ENCODE data around the gene LONP2.

Gene LONP2, protein sequence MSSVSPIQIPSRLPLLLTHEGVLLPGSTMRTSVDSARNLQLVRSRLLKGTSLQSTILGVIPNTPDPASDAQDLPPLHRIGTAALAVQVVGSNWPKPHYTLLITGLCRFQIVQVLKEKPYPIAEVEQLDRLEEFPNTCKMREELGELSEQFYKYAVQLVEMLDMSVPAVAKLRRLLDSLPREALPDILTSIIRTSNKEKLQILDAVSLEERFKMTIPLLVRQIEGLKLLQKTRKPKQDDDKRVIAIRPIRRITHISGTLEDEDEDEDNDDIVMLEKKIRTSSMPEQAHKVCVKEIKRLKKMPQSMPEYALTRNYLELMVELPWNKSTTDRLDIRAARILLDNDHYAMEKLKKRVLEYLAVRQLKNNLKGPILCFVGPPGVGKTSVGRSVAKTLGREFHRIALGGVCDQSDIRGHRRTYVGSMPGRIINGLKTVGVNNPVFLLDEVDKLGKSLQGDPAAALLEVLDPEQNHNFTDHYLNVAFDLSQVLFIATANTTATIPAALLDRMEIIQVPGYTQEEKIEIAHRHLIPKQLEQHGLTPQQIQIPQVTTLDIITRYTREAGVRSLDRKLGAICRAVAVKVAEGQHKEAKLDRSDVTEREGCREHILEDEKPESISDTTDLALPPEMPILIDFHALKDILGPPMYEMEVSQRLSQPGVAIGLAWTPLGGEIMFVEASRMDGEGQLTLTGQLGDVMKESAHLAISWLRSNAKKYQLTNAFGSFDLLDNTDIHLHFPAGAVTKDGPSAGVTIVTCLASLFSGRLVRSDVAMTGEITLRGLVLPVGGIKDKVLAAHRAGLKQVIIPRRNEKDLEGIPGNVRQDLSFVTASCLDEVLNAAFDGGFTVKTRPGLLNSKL

DNA sequence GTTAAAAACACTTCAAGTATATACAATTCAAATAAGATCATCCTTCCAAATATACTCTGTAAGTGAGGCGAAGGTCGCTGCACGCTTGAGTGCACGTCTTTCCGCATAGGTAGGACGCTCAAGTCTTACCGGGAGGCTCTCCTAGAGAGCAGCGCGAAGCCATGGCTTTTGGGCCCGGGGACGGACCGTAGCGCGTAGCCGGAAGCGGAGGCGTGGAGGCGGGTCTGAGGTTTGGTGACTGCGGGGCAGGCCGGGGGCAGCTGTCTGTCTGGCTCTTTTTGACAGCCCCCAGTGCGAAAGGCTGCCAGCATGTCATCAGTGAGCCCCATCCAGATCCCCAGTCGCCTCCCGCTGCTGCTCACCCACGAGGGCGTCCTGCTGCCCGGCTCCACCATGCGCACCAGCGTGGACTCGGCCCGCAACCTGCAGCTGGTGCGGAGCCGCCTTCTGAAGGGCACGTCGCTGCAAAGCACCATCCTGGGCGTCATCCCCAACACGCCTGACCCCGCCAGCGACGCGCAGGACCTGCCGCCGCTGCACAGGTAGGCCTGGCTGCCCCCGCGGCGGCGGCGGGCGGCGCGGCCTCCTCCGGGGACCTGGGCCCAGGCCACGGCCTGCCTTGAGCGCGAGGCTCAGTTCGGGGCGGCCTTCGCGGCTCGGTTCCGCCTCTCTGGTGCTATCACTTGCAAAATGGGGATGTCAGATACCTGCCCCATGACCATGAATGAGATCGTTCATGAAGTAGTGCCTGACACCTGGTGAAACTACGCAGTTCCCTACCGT, at the start of gene LONP2:
LONP2 (plus strand) TSS at position 221 of the 783 bp plus-strand sequence; CDS start at position 310, 89 bp downstream.
- DNase-seq (ENCODE audit: low read depth in 4 of 4, low spot score in 1 of 4): peak; percentile 83 to 91 (median 87)

DNA sequence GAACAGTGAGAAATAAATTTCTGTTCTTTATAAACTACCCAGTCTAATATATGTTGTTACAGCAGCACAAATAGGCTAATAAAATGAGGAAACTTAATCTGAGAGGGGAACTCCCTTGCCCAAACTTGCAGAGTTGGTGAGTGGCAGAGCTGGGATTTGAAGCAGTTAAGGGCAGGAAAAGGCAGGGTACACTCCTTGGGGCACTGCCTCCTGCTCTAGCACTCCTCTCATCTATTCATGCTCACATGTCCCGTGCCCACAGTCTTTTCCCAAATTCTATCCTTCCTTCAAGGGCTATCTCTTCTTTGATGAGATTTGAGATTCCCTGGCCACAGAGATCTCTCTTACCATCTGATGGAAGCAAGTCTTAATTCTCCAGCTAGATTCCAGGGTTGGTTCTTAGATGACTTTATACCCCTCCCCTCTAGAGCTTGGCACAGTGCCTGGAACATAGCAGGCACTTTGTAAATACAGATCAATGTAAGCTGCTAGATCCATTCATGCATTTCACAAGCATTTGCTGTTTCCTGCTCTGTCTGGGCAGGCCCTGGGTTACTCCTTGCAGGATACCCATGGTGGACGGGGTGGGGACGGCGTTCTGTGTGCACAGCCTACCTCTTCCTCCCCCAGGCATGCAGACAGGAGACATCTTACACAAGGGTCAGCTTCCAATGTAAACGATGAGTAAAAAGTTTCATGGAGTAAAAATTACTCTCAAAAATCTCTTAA, 49.1 kb upstream of the LONP2 start:
- no peak for DNase-seq (ENCODE audit: low read depth in 4 of 4, low spot score in 1 of 4)

DNA sequence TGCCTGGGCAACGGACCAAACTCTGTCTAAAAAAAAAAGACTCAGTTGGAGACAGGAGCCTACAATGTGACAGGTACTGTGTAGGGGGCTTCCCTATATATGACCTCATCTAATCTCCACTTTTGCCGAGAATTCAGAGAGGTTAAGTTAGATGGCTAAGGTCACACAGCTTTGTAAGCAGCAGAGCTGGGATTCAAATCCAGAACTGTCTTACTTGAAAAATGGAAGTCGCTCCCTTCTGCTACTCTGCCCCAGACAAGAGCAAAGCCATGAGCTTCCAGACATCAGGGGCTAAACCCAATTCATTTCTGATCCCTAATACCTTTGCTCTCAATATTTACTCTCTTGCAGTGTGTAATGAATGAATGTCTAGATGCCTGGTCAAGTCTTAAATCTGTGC, 46.8 kb upstream of the LONP2 start:
- no peak for DNase-seq (ENCODE audit: low read depth in 4 of 4, low spot score in 1 of 4)

DNA sequence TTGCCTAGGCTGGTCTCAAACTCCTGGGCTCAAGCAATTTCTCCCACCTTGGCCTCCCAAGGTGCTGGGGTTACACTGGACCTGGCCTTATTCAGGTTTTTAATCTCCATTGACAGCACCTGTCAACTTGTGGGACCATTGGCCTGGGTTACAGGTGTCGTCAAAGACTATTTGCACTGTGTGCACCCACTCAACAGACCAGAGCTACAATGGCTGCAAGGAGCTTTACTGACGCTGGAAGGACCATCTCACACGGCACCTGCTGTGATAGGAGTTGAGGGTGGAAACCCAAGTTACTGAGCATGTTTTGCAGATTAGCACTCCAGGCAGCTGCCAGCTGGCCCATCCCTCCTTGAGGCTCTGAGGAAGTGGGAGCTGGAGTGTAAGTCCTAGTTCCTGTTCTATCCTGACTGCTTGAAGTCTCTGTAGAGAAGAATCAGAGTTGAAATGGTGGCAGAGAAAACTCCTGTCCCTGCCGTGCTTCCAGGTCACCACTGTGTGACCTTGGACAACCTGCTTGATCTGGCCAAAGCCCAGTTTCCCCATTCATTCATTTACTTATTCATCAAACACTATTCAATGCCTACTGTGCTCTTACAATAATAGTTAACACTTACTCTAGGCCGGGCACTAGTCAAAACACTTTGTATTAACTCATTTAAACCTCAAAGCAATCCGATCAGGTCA, 42.4 kb upstream of the LONP2 start:
- no peak for DNase-seq (ENCODE audit: low read depth in 4 of 4, low spot score in 1 of 4)

DNA sequence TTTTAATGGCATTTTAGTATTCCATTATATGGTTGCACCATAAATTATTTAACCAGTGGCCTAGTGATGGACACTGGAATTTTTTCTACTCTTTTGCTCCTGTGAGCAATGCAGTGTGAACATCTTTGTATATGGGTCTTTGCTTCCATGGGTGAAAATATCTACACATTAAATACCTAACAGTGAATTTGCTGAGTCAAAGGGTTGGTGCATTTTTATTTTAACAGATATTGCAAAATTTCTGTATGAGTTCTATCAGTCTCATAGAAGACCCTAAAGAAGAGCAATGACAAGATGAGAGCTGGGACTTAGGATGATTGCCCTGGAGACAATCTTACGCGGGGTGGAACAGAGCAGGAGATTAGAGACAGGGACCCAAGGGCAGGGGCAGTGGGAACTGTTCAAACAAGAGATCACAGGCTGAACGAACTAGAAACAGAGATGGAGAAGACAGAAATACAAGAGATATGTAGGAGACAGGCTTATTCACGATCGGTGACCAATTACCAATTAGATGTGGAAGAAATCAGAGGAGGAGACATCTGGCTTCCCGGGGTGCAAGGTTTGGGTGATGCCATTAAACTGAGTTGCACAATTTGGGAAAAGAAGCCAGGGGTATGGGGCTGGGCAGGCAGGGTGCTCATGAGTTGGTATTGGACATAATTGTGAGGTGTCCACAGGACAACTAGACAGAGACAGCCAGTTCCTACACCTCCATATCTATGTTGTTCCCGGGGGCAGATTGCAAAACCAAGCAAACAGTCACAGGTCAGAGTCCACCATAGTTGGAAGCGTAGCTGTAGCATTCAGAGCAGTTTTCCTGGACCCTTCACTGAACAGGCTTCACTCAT, 39.9 kb upstream of the LONP2 start:
- no peak for DNase-seq (ENCODE audit: low read depth in 4 of 4, low spot score in 1 of 4)

DNA sequence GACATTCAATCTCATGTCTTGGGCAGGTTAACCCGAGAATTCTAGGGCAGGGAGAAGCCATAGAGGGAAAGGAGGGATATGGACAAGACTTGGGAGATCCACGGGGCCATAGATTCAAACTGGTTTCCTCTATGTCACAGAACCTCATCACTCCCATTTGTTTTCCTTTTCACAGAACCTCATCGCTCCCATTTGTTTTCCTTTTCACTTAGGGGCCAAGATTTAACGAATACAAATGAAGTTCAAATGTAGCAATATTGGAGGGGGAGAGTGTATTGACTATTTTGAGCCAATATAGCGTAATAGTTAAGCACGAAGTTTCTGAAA, 39.3 kb upstream of the LONP2 start:
- no peak for DNase-seq (ENCODE audit: low read depth in 4 of 4, low spot score in 1 of 4)

DNA sequence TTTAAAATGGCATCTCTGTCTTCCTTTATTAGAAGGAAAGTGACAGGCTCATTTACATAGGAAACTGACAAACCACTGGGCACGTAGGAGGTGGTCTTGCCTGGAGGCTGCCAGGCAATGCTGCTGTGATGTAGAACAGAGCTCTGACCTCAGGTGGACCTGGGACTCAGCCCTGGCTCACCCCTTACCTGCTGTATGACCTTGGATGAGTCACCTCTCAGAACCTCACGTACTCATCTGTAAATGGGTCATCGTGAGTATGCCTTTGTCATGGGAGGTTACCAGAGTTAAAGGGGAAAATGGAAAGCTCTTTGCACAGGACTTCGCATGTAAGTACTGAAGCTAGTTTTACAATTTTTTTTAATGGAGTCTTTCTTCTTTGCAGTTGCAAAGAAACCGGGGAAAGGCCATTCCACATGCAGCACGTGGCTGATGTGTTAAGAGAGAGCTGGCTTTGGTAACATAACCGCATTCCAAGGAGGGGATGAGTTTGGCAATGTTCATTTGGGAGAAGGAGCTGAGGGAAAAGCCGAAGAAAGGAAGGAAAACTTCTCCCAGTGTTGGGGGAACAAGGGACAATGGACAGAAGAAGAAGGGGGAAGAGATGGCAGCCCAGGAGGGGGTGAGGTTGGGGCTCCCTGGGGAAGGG, 37.4 kb upstream of the LONP2 start:
- DNase-seq (ENCODE audit: low read depth in 4 of 4, low spot score in 1 of 4): no peak

DNA sequence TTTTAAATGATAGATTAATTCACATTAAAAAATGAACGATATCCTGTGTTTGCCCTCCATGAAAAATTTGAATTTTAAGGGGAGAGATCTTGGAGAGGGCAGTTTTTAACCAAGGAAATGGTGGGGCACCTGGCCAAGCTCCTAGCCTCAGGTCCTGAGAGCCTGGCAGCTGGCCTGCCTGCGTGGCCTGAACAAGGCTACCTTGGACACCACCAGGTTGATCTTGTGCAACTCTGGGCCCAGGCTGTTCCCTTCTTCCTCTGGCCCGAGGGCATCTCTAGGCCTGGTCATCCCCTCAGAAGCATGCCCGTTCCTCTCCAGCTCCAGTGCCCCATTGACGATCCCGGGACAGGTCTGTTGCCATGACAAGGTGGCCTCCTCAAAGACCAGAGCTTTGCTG, 33.4 kb upstream of the LONP2 start:
- DNase-seq (ENCODE audit: low read depth in 4 of 4, low spot score in 1 of 4): no peak

DNA sequence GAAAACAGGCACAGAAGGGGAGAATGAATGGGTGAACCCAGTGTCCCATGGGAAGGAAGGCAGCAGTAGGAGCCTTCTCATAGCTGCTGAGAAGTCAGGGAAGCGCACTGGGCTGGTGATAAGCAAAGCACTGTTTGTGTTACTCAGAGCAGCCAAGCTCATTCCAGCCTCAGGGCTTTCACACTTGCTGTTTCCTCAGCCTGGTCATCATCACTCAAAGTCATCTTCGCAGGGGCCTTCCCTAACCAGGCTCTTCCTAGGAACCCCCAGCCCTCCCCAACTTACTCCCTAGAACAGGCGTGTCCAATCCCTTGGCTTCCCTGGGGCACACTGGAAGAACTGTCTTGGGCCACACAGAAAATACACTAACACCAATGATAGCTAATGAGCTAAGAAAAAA, 32.1 kb upstream of the LONP2 start:
- DNase-seq (ENCODE audit: low read depth in 4 of 4, low spot score in 1 of 4): no peak

DNA sequence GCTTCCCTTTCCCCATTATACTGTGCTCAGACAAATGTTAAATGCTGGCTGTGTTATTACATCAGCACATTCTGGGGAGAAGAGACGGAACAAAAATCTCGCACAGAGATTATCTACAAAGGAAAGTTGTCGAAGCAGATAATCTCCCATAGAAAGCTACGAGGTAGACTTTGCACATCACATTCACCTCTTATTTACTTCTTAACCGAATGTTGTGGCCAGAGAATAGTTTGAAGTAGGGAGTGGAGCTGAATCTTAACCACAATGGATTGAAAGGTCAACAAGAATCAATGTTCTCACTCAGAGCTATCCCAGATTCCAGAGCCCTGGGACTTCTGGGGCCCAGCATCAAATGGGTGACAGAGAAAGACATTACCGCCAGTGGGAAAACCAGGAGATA, 28.4 kb upstream of the LONP2 start:
- DNase-seq (ENCODE audit: low read depth in 4 of 4, low spot score in 1 of 4): no peak

DNA sequence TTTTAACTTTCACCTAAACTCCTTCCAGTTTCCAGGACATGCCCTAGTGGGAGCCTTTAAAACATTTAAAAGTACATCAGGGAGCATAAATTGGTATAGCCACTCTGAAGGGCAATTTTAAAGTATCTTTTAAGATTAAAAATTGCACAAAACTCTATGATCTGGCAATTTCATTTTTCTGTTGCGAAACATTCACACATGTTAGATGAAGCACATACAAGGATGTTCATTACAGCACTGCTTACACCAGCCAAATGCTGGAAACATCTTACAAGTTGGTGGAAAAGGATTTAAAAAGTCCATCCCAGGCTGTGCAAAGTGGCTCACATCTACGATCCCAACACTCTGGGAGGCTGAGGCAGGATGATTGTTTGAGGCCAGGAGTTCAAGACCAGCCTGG, 26.4 kb upstream of the LONP2 start:
- no peak for DNase-seq (ENCODE audit: low read depth in 4 of 4, low spot score in 1 of 4)

DNA sequence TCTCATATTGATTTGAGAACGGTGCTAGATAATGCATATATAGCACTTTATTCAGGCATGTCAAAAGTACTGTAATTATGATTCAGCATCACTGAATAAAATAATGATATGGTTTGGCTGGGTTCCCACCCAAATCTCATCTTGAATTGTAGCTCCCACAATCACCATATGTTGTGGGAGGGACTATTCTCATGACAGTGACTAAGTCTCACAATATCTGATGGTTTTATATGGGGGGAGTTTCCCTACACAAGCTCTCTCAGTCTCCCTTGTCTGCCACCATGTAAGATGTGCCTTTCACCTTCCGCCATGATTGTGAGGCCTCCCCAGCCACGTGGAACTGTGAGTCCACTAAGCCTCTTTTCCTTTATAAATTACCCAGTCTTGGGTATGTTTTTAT, 25.6 kb upstream of the LONP2 start:
- DNase-seq (ENCODE audit: low read depth in 4 of 4, low spot score in 1 of 4): no peak

DNA sequence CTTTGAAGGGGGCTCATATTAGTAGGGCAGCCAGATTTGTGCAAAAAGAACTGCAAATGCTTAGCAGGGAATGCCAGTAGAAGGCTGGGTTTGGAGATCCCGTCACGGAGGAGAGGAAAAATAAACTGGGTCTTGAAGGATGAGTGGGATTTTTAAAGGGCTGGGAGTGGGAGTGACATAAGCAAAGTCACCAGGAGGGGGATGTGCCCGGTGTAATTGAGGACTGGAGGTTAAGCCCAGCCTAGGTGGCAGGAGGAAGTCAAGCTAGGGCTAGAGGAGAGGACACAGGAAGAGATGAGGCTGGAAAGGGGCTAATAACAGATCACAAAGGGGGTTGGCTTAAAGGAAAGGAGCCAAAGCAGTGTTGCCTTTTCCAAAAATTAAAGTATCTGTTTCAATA, 23.2 kb upstream of the LONP2 start:
- no peak for DNase-seq (ENCODE audit: low read depth in 4 of 4, low spot score in 1 of 4)

DNA sequence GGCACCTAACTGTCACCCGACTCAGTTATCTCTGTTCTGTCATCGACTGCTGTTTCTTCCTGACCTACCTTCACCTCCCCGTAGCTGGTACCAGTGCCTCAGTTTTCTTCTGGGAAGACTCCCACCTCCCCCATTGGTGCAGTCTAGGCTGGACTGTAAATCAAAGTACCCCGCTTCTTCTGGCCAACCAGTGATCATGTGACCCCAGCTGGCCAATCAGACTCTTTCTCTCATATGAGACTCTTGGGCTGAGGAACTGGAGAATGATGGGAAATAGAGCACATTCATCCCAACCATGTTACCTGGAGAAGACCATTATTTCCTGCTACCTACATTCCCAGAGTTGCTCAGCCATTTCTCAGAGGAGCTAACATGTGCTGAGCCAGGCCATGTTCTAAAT, 20.6 kb upstream of the LONP2 start:
- no peak for DNase-seq (ENCODE audit: low read depth in 4 of 4, low spot score in 1 of 4)

DNA sequence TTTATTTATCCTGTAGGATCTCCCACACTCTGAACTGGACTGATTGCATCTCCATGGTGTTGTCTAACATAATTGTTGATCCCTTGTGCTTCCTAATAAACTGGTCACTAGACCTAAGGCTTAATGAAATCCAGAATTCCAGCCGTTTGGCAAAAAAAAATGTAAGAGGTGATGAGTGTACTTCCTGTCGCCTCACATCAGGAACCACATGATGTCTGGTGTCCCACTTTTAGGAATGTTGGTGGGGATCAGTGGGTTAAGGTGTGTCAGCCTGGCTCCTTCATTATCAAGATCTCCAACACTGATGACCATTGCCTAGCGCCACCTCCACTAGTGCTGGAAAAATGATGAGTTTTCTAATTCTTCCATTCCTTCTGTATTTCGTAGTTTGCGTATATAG, 18.6 kb upstream of the LONP2 start:
- no peak for DNase-seq (ENCODE audit: low read depth in 4 of 4, low spot score in 1 of 4)

DNA sequence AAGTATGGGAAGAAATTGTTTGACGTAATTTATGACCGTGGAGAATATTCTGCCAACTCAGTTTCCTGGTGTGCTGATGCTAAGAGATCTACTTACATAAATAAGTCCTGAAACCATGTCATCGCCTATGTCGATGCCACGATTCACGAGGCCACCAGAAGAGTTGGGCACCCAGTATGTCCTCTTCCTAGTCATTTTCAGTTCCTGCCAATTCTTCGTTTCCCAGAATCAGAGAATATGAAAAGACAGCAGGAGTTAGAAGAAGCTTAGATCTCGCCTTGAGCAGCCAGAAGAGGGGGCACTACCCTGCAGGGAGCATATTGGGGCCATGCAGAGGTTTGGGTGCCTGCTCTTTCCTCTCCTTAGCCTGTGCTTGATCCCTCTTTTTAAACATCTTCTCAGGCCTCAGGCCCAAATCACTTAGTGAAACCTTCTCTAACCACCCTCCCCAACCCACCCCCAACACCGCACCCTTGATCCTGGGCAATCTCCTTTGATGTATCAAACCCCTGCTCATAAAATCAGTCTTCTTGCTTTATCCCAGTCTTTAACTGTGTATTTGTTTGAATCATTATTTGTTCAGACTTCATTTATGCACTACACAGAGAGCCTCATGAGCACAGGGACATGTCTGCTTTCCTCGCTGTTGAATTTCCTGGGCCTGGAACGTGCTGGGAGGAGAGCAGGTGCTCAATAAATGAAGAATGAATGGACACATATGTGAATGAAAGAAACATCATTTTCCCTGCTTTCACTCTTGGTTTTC, 12.2 kb upstream of the LONP2 start:
- no peak for DNase-seq (ENCODE audit: low read depth in 4 of 4, low spot score in 1 of 4)

DNA sequence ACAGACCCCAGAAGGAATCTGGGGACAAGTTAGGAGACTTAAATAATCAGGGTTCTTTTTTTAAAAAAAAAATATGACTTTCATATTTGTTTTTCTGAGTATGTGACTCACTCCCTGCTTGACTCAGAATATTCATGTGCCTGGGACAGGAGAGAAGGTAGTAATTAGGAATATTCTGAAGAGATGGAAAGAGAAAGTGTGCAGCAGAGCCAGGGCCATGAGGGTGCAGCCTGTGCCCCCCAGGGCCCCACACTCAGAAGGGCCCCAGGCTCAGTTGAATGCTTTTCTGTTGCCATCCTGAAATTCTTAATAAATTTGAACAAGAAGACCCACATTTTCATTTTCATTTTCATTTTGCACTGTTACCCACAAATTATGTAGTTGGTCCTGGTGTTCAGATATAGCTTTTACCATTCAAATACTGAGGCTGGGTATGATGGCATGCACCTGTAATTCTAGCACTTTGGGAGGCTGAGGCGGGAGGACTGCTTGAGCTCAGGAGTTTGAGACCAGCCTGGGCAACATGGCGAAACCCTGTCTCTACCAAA, 11.5 kb upstream of the LONP2 start:
- DNase-seq (ENCODE audit: low read depth in 4 of 4, low spot score in 1 of 4): peak in 1 of 4 experiments; percentile 4

DNA sequence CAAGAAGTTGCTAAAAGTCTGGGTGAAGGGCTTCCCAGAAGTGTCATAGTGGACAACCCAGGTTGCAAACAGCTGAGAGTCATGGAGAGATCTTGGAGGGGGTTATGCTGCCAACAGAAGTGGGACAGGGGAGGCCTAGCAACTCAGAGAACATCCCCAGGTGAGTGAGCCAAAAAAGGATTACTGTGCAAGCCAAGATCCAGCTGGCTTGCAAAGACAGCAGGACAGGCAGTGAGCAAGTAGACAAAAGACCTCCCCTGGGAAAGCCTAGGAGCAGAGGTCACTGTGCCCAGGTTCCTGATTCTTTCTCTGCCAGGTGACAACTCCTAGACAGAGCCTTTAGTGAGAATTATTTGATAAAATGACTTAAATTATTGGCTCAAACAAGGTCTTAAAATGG, 9.5 kb upstream of the LONP2 start:
- DNase-seq (ENCODE audit: low read depth in 4 of 4, low spot score in 1 of 4): no peak

All from stimulated activated CD4-positive, alpha-beta T cell treated with anti-CD3 and anti-CD28 coated beads, Interleukin-1b, Interleukin-23, amount 100 ng/mL, for 24 hours (primary cell).